GM23248 (cell line): ENCODE measurements around the gene FERMT3. TPM values are rescaled to one million over a fixed set of nuclear protein-coding genes. Genes with fewer than 3 reads are reported as not detected.

ENCODE experiments used
- DNase-seq: peaks from one replicate; pipeline ENCODE4 v3.0.0-alpha.2; 2015
- H2AFZ ChIP-seq: fragments of 200-600 bp; sonication (generic); 2 replicates; pipeline ENCODE4 v1.6.1; 2016; ENCODE audit warnings: antibody characterized with exemption
- H3F3A ChIP-seq: fragments of 200-600 bp; sonication (generic); 2 replicates; pipeline ENCODE4 v1.6.1; 2016; ENCODE audit warnings: mild to moderate bottlenecking, antibody characterized with exemption, mixed run types; ENCODE audit not compliant: insufficient read depth
- H3K27ac ChIP-seq: fragments of 200-600 bp; sonication (generic); 2 replicates; pipeline ENCODE4 v1.5.1; 2016; ENCODE audit warnings: mild to moderate bottlenecking
- H3K27me3 ChIP-seq: fragments of 200-600 bp; sonication (generic); replicated peaks from 2 replicates; pipeline ENCODE4 v1.6.1; 2016; ENCODE audit warnings: mild to moderate bottlenecking; ENCODE audit not compliant: insufficient read depth
- H3K36me3 ChIP-seq: fragments of 200-600 bp; sonication (generic); 2 replicates; pipeline ENCODE4 v1.6.1; 2016; ENCODE audit warnings: low read depth, mild to moderate bottlenecking
- H3K4me1 ChIP-seq: fragments of 200-600 bp; sonication (generic); 2 replicates; pipeline ENCODE4 v1.6.1; 2016; ENCODE audit warnings: mild to moderate bottlenecking; ENCODE audit not compliant: insufficient read depth
- H3K4me2 ChIP-seq: fragments of 200-600 bp; sonication (generic); one replicate; pipeline ENCODE4 v1.6.1; 2016; ENCODE audit warnings: mild to moderate bottlenecking; ENCODE audit not compliant: unreplicated experiment
- H3K4me3 ChIP-seq: fragments of 200-600 bp; sonication (generic); 2 replicates; pipeline ENCODE4 v1.5.1; 2016; ENCODE audit warnings: mild to moderate bottlenecking
- H3K79me2 ChIP-seq: fragments of 200-600 bp; sonication (generic); 2 replicates; pipeline ENCODE4 v1.6.1; 2016; ENCODE audit warnings: mild to moderate bottlenecking; ENCODE audit not compliant: insufficient read depth
- H3K9ac ChIP-seq: fragments of 200-600 bp; sonication (generic); 2 replicates; pipeline ENCODE4 v1.6.1; 2016; ENCODE audit warnings: mild to moderate bottlenecking
- H3K9me2 ChIP-seq: fragments of 200-600 bp; sonication (generic); 2 replicates; pipeline ENCODE4 v1.6.1; 2016; ENCODE audit warnings: mixed run types, mild to moderate bottlenecking, moderate library complexity; ENCODE audit not compliant: insufficient read depth
- H3K9me3 ChIP-seq: fragments of 200-600 bp; sonication (generic); one replicate; pipeline ENCODE4 v1.6.1; 2017; ENCODE audit warnings: low read depth
- H4K20me1 ChIP-seq: fragments of 200-600 bp; sonication (generic); 2 replicates; pipeline ENCODE4 v1.6.0; 2016; ENCODE audit not compliant: insufficient read depth
- EZH2 ChIP-seq: fragments of 200-600 bp; sonication (generic); IDR thresholded peaks from 2 replicates; pipeline ENCODE4 v1.6.1; 2018; ENCODE audit warnings: antibody characterized with exemption, mild to moderate bottlenecking; ENCODE audit not compliant: insufficient read depth, poor library complexity, severe bottlenecking
- EZH2phosphoT487 ChIP-seq: fragments of 200-600 bp; sonication (generic); IDR thresholded peaks from 2 replicates; pipeline ENCODE4 v1.6.1; 2018; ENCODE audit warnings: antibody characterized with exemption, moderate library complexity, mild to moderate bottlenecking, low read depth; ENCODE audit not compliant: insufficient read depth
- WGBS, 2 experiments: methylation state at CpG; one replicate each; pipeline ENCODE4 v1.1.6; 2015 to 2017; ENCODE audit warnings: low lambda C conversion rate in 2 of 2, low coverage in 1 of 2; ENCODE audit errors: missing lambda C conversion rate in 2 of 2; 5-methylcytosine and 5-hydroxymethylcytosine counted together
- in situ Hi-C: fragments of 300-500 bp; cut with MboI; formaldehyde crosslinking; loops from 2 replicates; pipeline ENCODE4 v1.15.0; 2020
- polyA plus RNA-seq: library from polyadenylated mRNA; unstranded; fragments of >200 nt; fragmentation: Nextera tagmentation; extraction: Ambion mirVana; gene quantifications from 2 replicates; pipeline ENCODE4 v1.2.1, GENCODE V29; 2016
- total RNA-seq: library from RNA; depleted of rRNA; stranded (reverse); fragments of >200 nt; shearing (Covaris generic); gene quantifications from 2 replicates; pipeline ENCODE4 v1.2.3, GENCODE V29; 2014

Gene FERMT3
- total and polyA plus RNA-seq, 2 experiments from 2014 or later = 1.5 to 3.9 TPM

DNA sequence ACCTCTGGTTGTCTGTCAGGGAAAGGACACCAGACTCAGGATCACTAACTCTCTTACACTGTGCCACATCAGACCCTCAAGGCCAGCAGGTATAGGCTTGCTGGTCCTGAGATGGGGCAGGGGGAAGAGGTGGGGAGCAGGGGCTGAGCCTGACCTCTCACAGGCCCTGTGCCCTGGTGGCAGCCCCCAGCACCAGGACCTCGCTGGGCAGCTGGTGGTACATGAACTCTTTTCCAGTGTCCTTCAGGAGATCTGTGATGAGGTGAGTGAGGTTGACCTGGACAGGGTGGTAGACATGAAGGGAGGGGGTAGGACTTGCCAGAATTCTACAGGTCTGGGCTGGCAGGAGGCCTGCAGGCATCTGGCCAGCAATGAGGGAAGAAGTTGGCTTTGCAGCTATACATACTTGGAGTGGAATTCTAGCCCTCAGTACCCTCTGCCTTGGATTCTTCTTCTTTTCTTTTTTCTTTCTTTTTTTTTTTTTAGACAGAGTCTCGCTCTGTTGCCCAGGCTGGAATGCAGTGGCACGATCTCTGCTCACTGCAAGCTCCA, 21.0 kb downstream of the FERMT3 start:
- TF ChIP-seq EZH2 (no peak), EZH2phosphoT487 (no peak)
- Histone ChIP-seq H3K4me2 (peak overlapping the region; percentile 82), H3K4me1 (peaks cover 6% of the 10 kb centered on the region; the same call in 1 of the 2 replicates), H3K9me2 (no peaks in the 10 kb centered on the region), H3K27me3 (no peaks in the 10 kb centered on the region), H3K79me2 (peaks cover 41% of the 10 kb centered on the region), H3K9ac (peak overlapping the region; percentile 86), H2AFZ (no peak overlapping the region), H3K36me3 (no peaks in the 10 kb centered on the region), H3K27ac (no peak overlapping the region), H3F3A (peaks cover 6% of the 10 kb centered on the region; the same call in 1 of the 2 replicates), H4K20me1 (no peaks in the 10 kb centered on the region), H3K4me3 (peak overlapping the region; percentile 97), H3K9me3 (no peaks in the 10 kb centered on the region)
- in situ Hi-C loops = no loop called here
- WGBS, 2 experiments = 79 to 100% methylated on average over 1 to 3 of the region's 3 CpGs
- DNase-seq = no peak

DNA sequence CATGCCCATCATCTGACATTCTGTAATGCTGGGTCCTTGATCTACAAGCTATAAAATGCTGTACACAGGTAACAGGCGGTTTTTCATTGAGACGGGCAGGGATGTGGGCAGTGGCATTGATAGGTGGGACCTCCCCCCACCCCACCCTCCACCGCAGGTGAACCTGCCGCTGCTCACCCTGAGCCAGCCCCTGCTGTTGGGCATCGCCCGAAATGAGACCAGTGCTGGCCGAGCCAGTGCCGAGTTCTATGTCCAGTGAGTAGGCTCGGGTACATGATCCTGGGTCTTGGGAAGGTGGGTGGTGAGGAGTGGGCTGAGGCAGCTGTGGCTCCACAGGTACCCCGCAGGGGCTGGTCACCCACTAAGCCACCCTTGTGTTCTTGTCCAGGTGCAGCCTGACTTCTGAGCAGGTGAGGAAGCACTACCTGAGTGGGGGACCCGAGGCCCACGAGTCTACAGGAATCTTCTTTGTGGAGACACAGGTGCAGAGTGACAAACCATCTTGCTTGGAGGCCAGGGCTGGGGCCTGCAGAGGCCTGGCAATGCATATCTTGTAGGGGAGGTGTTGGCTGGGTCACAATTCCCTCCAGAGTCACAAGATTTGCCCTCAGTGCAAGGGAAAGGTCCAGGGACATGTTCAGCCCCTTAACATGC, 22.7 kb downstream of the FERMT3 start:
- Histone ChIP-seq H3K79me2 (peaks cover 41% of the 10 kb centered on the region), H3K4me1 (peaks cover 6% of the 10 kb centered on the region; the same call in 1 of the 2 replicates), H3K4me2 (no peak overlapping the region), H3K4me3 (no peak overlapping the region), H2AFZ (no peak overlapping the region), H3F3A (peaks cover 6% of the 10 kb centered on the region; the same call in 1 of the 2 replicates), H4K20me1 (no peaks in the 10 kb centered on the region), H3K9me3 (no peaks in the 10 kb centered on the region), H3K9ac (no peak overlapping the region), H3K36me3 (no peaks in the 10 kb centered on the region), H3K27ac (no peak overlapping the region), H3K27me3 (no peaks in the 10 kb centered on the region), H3K9me2 (no peaks in the 10 kb centered on the region)
- WGBS, 2 experiments = 87 to 88% methylated on average over 11 to 12 of the region's 12 CpGs
- DNase-seq = no peak
- in situ Hi-C loops = no loop called here
- TF ChIP-seq EZH2 (no peak), EZH2phosphoT487 (no peak)

DNA sequence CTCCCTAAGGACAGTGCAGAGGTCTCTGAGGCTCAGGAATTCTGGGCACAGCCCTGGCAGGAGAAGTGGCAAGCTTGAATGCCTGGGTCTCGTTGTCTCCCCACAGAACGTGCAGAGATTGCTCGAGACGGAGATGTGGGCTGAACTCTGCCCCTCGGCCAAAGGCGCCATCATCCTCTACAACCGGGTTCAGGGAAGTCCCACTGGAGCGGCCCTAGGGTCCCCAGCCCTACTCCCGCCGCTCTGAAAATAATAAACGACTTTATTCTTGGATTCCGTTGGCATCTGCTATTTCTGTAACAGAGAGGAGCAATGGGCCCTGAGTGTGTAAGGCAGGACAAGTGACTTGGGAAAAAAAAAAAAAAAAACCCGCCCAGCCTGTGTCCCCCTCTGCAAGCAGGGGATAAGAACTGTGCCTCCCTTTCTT, 23.2 kb downstream of the FERMT3 start:
- Histone ChIP-seq H4K20me1 (no peaks in the 10 kb centered on the region), H3F3A (peaks cover 6% of the 10 kb centered on the region; the same call in 1 of the 2 replicates), H3K9me3 (no peaks in the 10 kb centered on the region), H3K27ac (peak overlapping the region; percentile 19), H2AFZ (peak overlapping the region; percentile 83), H3K4me2 (peak overlapping the region; percentile 82), H3K79me2 (peaks cover 39% of the 10 kb centered on the region), H3K4me1 (peaks cover 6% of the 10 kb centered on the region; the same call in 1 of the 2 replicates), H3K36me3 (no peaks in the 10 kb centered on the region), H3K4me3 (peak overlapping the region; percentile 90), H3K9me2 (no peaks in the 10 kb centered on the region), H3K9ac (peak overlapping the region; percentile 79), H3K27me3 (no peaks in the 10 kb centered on the region)
- TF ChIP-seq EZH2phosphoT487 (no peak), EZH2 (no peak)
- 45 to 46% methylated on average over 13 of the region's 13 CpGs for WGBS, 2 experiments
- DNase-seq = no peak
- in situ Hi-C loops = no loop called here

DNA sequence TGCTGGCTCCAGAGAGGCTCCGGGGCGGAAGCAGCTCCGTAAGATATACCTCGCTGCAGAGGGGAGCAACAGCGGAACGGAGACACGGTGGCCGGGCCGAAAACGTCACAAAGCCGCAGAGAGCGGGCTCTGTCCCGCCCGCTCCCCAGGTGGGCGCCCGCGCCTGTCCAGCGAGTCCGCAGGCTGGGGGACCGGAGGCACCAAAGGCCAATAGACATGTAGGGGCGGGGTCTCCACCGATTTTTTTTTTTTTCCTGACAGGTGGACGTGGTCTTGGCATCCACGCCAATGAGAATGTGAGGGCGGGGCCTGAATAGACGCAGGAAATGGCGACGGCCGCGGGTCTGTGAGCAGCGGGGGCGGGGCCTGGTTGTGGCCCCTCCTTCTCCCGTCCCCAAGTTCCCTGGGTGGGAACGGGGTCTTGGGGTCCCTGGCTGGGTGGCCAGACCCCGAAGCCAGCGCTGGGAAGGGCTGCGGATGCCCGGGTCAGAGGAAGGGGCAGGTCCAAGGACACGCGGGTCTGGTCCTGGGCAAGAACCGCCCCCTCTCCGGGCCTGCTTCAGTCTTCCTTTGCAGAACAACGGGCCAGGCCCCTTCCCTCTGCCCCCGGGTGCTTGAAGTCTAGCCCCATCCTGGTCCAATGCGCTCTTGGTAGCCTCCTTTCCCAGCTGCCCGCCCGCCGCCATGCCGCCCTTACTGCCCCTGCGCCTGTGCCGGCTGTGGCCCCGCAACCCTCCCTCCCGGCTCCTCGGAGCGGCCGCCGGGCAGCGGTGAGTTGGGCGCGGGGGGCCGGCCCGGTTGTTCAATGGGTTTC, 23.9 kb downstream of the FERMT3 start, which contains the start of gene DNAJC4:
Gene DNAJC4, plus strand, starts transcription at position 378 of the 814 bp plus-strand sequence. Its CDS starts 307 bp downstream, at position 685.
- DNase-seq = peak; percentile 91
- in situ Hi-C loops = no loop called here
- Histone ChIP-seq H2AFZ (peak within 1 kb of the TSS; percentile 83), H3K36me3 (no peaks in the 10 kb centered on the region), H3K27me3 (no peaks in the 10 kb centered on the region), H3K79me2 (peaks cover 38% of the 10 kb centered on the region), H3K9me2 (no peaks in the 10 kb centered on the region), H3K4me1 (peaks cover 6% of the 10 kb centered on the region; the same call in 1 of the 2 replicates), H3K27ac (peak within 1 kb of the TSS; percentile 19), H3F3A (peaks cover 6% of the 10 kb centered on the region; the same call in 1 of the 2 replicates), H4K20me1 (no peaks in the 10 kb centered on the region), H3K9me3 (no peaks in the 10 kb centered on the region), H3K4me2 (peak within 1 kb of the TSS; percentile 82), H3K4me3 (peak within 1 kb of the TSS; percentile 90), H3K9ac (peak within 1 kb of the TSS; percentile 79)
- no peak for TF ChIP-seq EZH2phosphoT487
- TF ChIP-seq EZH2 = no peak
- WGBS, 2 experiments = 3% methylated on average over 38 to 53 of the region's 62 CpGs
